IMR-90 (cell line): ENCODE measurements around the gene MMP23B. TPM values are rescaled to one million over a fixed set of nuclear protein-coding genes. Genes with fewer than 3 reads are reported as not detected.

ENCODE experiments used
- ATAC-seq: fragments of 200-7000 bp; cut with Tn5 transposase; 2 replicates; pipeline ENCODE4 v1.9.1; 2020; ENCODE audit warnings: low read depth, mild to moderate bottlenecking, moderate library complexity
- BruUV-seq: library from RNA; stranded (reverse); fragments of 400-500 nt; replicated peaks from 2 replicates; lab custom pipeline; 2021; lab: Mats Ljungman, UMichigan
- CTCF ChIA-PET: fragments of 300-600 bp; formaldehyde crosslinking; extraction: SDS; loops from one replicate; lab custom pipeline; 2021; ENCODE audit warnings: antibody characterized with exemption; lab: Yijun Ruan, JAX
- POLR2A ChIA-PET: fragments of 300-600 bp; sonication (Branson Sonifier 250); formaldehyde crosslinking; loops from one replicate; lab custom pipeline; 2022; ENCODE audit warnings: antibody characterized with exemption; ENCODE audit not compliant: unreplicated experiment; lab: Charles Lee
- DNase-seq: peaks from one replicate; pipeline ENCODE4 v3.0.0; 2013
- H2AFZ ChIP-seq: replicated peaks from 2 replicates; pipeline ENCODE3; 2013; ENCODE audit warnings: low read length, mild to moderate bottlenecking; ENCODE audit not compliant: poor library complexity
- H2AK5ac ChIP-seq: 2 replicates; pipeline ENCODE4 v1.6.1; 2013; ENCODE audit warnings: low read depth, low read length, inconsistent platforms
- H2AK9ac ChIP-seq: replicated peaks from 2 replicates; pipeline ENCODE3; 2013; ENCODE audit warnings: mild to moderate bottlenecking, low read depth, low read length, moderate library complexity; ENCODE audit not compliant: poor library complexity
- H2BK120ac ChIP-seq: 2 replicates; pipeline ENCODE4 v1.6.1; 2013; ENCODE audit warnings: low read depth, low read length, inconsistent platforms
- H2BK15ac ChIP-seq: 3 replicates; pipeline ENCODE4 v1.6.1; 2013; ENCODE audit warnings: low read depth, low read length, inconsistent platforms
- H2BK20ac ChIP-seq: 2 replicates; pipeline ENCODE4 v1.6.1; 2013; ENCODE audit warnings: low read depth, mild to moderate bottlenecking, inconsistent platforms, low read length, moderate library complexity
- H2BK5ac ChIP-seq: 2 replicates; pipeline ENCODE4 v1.6.1; 2013; ENCODE audit warnings: mild to moderate bottlenecking, low read depth, low read length, inconsistent platforms; ENCODE audit not compliant: poor library complexity, severe bottlenecking
- H3K14ac ChIP-seq: replicated peaks from 2 replicates; pipeline ENCODE4 v1.6.1; 2013; ENCODE audit warnings: low read depth, low read length, inconsistent platforms
- H3K18ac ChIP-seq: 2 replicates; pipeline ENCODE4 v1.6.1; 2013; ENCODE audit warnings: low read depth, low read length, control low read depth
- H3K23ac ChIP-seq: 2 replicates; pipeline ENCODE4 v1.6.1; 2013; ENCODE audit warnings: low read depth, low read length, inconsistent platforms
- H3K27ac ChIP-seq: 2 replicates; pipeline ENCODE4 v1.5.1; 2013; ENCODE audit warnings: mild to moderate bottlenecking, control low read depth, low read length; ENCODE audit not compliant: insufficient read depth
- H3K27me3 ChIP-seq: 2 replicates; pipeline ENCODE4 v1.6.1; 2013; ENCODE audit warnings: low read length; ENCODE audit not compliant: control insufficient read depth, insufficient read depth
- H3K36me3 ChIP-seq: 2 replicates; pipeline ENCODE4 v1.6.1; 2013; ENCODE audit warnings: low read length, mixed read lengths; ENCODE audit not compliant: control insufficient read depth, insufficient read depth
- H3K4ac ChIP-seq: 2 replicates; pipeline ENCODE4 v1.6.1; 2013; ENCODE audit warnings: low read depth, low read length, inconsistent platforms
- H3K4me1 ChIP-seq: 2 replicates; pipeline ENCODE4 v1.6.1; 2013; ENCODE audit warnings: low read length, mixed read lengths; ENCODE audit not compliant: control insufficient read depth, insufficient read depth
- H3K4me2 ChIP-seq: 2 replicates; pipeline ENCODE4 v1.6.1; 2013; ENCODE audit warnings: low read depth, mild to moderate bottlenecking, control low read depth, low read length, moderate library complexity
- H3K4me3 ChIP-seq: 2 replicates; pipeline ENCODE4 v1.5.1; 2013; ENCODE audit warnings: low read depth, mild to moderate bottlenecking, control low read depth, low read length, moderate library complexity; ENCODE audit not compliant: insufficient read depth
- H3K56ac ChIP-seq: 2 replicates; pipeline ENCODE4 v1.6.1; 2013; ENCODE audit warnings: low read length, inconsistent platforms; ENCODE audit not compliant: insufficient read depth; ENCODE audit errors: extremely low read depth
- H3K79me1 ChIP-seq, 2 experiments: 2 replicates each; pipeline ENCODE4 v1.6.1; 2013; ENCODE audit warnings: low read length in 2 of 2, inconsistent platforms in 1 of 2, low read depth in 1 of 2
- H3K9ac ChIP-seq: 2 replicates; pipeline ENCODE4 v1.6.1; 2013; ENCODE audit warnings: low read depth, low read length, control low read depth
- H3K9me1 ChIP-seq: 2 replicates; pipeline ENCODE4 v1.6.1; 2013; ENCODE audit warnings: low read length, inconsistent platforms; ENCODE audit not compliant: insufficient read depth
- H3K9me3 ChIP-seq: 2 replicates; pipeline ENCODE4 v1.6.1; 2013; ENCODE audit warnings: low read length; ENCODE audit not compliant: control insufficient read depth, insufficient read depth
- H4K20me1 ChIP-seq: 2 replicates; pipeline ENCODE4 v1.6.1; 2013; ENCODE audit warnings: low read length, inconsistent platforms; ENCODE audit not compliant: insufficient read depth
- H4K5ac ChIP-seq: 2 replicates; pipeline ENCODE4 v1.6.1; 2013; ENCODE audit warnings: mild to moderate bottlenecking, low read depth, low read length, control low read depth
- H4K8ac ChIP-seq, 2 experiments: 2 replicates each; pipeline ENCODE4 v1.6.1; 2013; ENCODE audit warnings: low read depth in 2 of 2, low read length in 2 of 2, control low read depth in 1 of 2, inconsistent platforms in 1 of 2
- H4K91ac ChIP-seq: 2 replicates; pipeline ENCODE4 v1.6.1; 2013; ENCODE audit warnings: low read depth, low read length, inconsistent platforms; ENCODE audit not compliant: insufficient read depth
- BHLHE40 ChIP-seq: fragments of 150-350 bp; IDR thresholded peaks from 2 replicates; pipeline ENCODE4 v1.6.1; 2016; ENCODE audit warnings: mild to moderate bottlenecking, low read depth, low read length
- CEBPB ChIP-seq: IDR thresholded peaks from 2 replicates; pipeline ENCODE4 v1.6.1; 2012; ENCODE audit warnings: low read depth, low read length, improper control_type of control experiment
- CHD1 ChIP-seq: IDR thresholded peaks from 2 replicates; pipeline ENCODE4 v1.6.1; 2012; ENCODE audit warnings: low read depth, low read length, improper control_type of control experiment
- FOS ChIP-seq: fragments of 150-350 bp; IDR thresholded peaks from 2 replicates; pipeline ENCODE4 v1.6.1; 2016; ENCODE audit warnings: low read depth, low read length
- MAFK ChIP-seq: IDR thresholded peaks from 2 replicates; pipeline ENCODE4 v1.6.1; 2012; ENCODE audit warnings: low read depth, low read length, improper control_type of control experiment
- MAZ ChIP-seq: IDR thresholded peaks from 2 replicates; pipeline ENCODE4 v1.6.1; 2012; ENCODE audit warnings: low read depth, mild to moderate bottlenecking, low read length, improper control_type of control experiment, moderate library complexity, borderline replicate concordance
- MXI1 ChIP-seq: IDR thresholded peaks from 2 replicates; pipeline ENCODE4 v1.6.1; 2012; ENCODE audit warnings: low read depth, mild to moderate bottlenecking, low read length, moderate library complexity, borderline replicate concordance
- NFE2L2 ChIP-seq: fragments of 150-350 bp; IDR thresholded peaks from 2 replicates; pipeline ENCODE4 v1.6.1; 2016; ENCODE audit warnings: low read depth, mild to moderate bottlenecking, low read length
- POLR2A ChIP-seq: IDR thresholded peaks from 2 replicates; pipeline ENCODE4 v1.6.1; 2012; ENCODE audit warnings: mild to moderate bottlenecking, low read depth, low read length
- RAD21 ChIP-seq: IDR thresholded peaks from 2 replicates; pipeline ENCODE4 v1.6.1; 2012; ENCODE audit warnings: low read length, improper control_type of control experiment
- RCOR1 ChIP-seq: IDR thresholded peaks from 2 replicates; pipeline ENCODE4 v1.6.1; 2012; ENCODE audit warnings: mild to moderate bottlenecking, low read length, improper control_type of control experiment; ENCODE audit not compliant: insufficient replicate concordance
- RFX5 ChIP-seq: IDR thresholded peaks from 2 replicates; pipeline ENCODE4 v1.8.0; 2012; ENCODE audit warnings: low read depth, mild to moderate bottlenecking, low read length, moderate library complexity
- SMC3 ChIP-seq: fragments of 150-350 bp; IDR thresholded peaks from 2 replicates; pipeline ENCODE4 v1.6.1; 2016; ENCODE audit warnings: low read depth, mild to moderate bottlenecking, antibody characterized with exemption, low read length, moderate library complexity
- WGBS, 2 experiments: methylation state at CpG; one replicate each; pipeline versions ENCODE4 v1.1.5 to v1.1.7; 2013; ENCODE audit warnings: missing lambda C conversion rate in 2 of 2; ENCODE audit not compliant: insufficient read length in 1 of 2; ENCODE audit errors: extremely low coverage in 2 of 2; 5-methylcytosine and 5-hydroxymethylcytosine counted together
- dilution Hi-C: fragments of 300-500 bp; cut with HindIII; formaldehyde crosslinking; loops from one replicate; pipeline ENCODE4 v1.14.3; 2018; ENCODE audit warnings: low sequenced_read_pairs; ENCODE audit not compliant: unreplicated experiment
- in situ Hi-C: fragments of 300-500 bp; cut with MboI; formaldehyde crosslinking; loops from 3 replicates; pipeline ENCODE4 v1.14.3; 2019; ENCODE audit warnings: low sequenced_read_pairs, inconsistent platforms, mixed read lengths
- intact Hi-C: fragments of 100-400 bp; cut with micrococcal nuclease; formaldehyde crosslinking; loops from 2 replicates; pipeline ENCODE4 v1.10.0; 2022
- polyA plus RNA-seq, 3 experiments: library from polyadenylated mRNA; depleted of rRNA; stranded (reverse); fragments of >200 nt; gene quantifications; 2 replicates each; pipeline ENCODE4 v1.2.3, GENCODE V29; 2012; ENCODE audit warnings: low replicate concordance in 1 of 3
- total RNA-seq: library from RNA; depleted of rRNA; stranded (reverse); fragments of >200 nt; gene quantifications from 2 replicates; pipeline ENCODE4 v1.2.3, GENCODE V29; 2012
- TF ChIP-seq, protein P1 (sequence below): conservative IDR thresholded peaks from 2 replicates; pipeline ENCODE4 v1.5.1; 2012; ENCODE audit warnings: mild to moderate bottlenecking, low read depth, low read length, improper control_type of control experiment
- TF ChIP-seq, protein P2 (sequence below): fragments of 150-350 bp; IDR thresholded peaks from 2 replicates; pipeline ENCODE4 v1.6.1; 2017; ENCODE audit warnings: mild to moderate bottlenecking, antibody characterized with exemption, low read length, low read depth
- TF ChIP-seq, protein P3 (sequence below): fragments of 150-350 bp; IDR thresholded peaks from 2 replicates; pipeline ENCODE4 v1.6.1; 2016; ENCODE audit warnings: low read depth, mild to moderate bottlenecking, low read length, moderate library complexity, borderline replicate concordance

Gene MMP23B
- total and polyA plus RNA-seq, 2 of the 4 experiments (the other 2 are of a cell fraction): 1.1 to 5.4 TPM

DNA sequence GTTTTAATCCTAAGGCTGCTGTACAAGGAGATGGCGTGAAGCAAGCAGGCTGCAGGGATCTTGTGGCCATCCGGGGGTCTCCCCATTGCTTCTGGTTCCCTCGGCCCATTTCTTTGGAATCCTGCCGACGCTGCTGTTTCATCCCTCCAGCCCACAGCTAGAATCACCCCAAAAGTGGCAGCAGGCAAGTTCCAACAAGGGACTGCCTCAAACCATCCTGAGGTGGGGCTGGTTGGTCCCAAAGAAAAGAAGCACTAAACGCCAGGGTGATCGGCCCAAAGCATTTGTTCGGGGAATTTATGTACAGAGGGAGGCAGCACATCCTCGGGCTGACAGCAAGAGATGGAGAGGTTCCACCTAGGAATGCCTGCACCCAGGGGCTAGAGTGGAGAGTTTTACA lies 21.2 kb upstream of the MMP23B start:
- no peak overlapping the region for H3K9ac ChIP-seq
- no TSS peak for BruUV-seq

More for the DNA sequence above, 21.2 kb upstream of the MMP23B start:
- ATAC-seq (no peak), DNase-seq (no peak)
- Histone ChIP-seq H3K27me3 (no peaks in the 10 kb centered on the region), H4K5ac (no peak overlapping the region), H3K9me1 (peaks cover 9% of the 10 kb centered on the region; the same call in 1 of the 2 replicates), H3K79me1 (peaks cover 10 to 20% of the 10 kb centered on the region in 2 experiments; a peak in 3 of 4 replicates), H4K91ac (no peak overlapping the region), H4K20me1 (peaks cover 20% of the 10 kb centered on the region), H3K18ac (no peak overlapping the region), H2BK5ac (no peak overlapping the region), H3K36me3 (no peaks in the 10 kb centered on the region), H3K9me3 (no peaks in the 10 kb centered on the region), H2AFZ (no peak overlapping the region), H3K14ac (no peak overlapping the region), H2AK9ac (no peak overlapping the region), H2AK5ac (no peak overlapping the region), H2BK20ac (no peak overlapping the region), H4K8ac (no peak overlapping the region), H3K4me3 (no peak overlapping the region), H3K4me2 (no peak overlapping the region), H3K23ac (no peak overlapping the region), H3K4ac (no peak overlapping the region), H3K56ac (no peak overlapping the region), H2BK15ac (no peak overlapping the region), H3K27ac (no peak overlapping the region), H3K4me1 (no peaks in the 10 kb centered on the region), H2BK120ac (no peak overlapping the region)
- in situ Hi-C loops (no loop called here), dilution Hi-C loops (no loop called here), intact Hi-C loops (no loop called here)
- WGBS, 2 experiments: 80% methylated on average over 1 of the region's 9 CpGs; no CpG with 5 or more reads in 1 of the 2 experiments
- POLR2A ChIA-PET: no interaction called here
- CTCF ChIA-PET: no interaction called here
- TF ChIP-seq RFX5 (no peak), POLR2A (no peak), MAZ (no peak), RCOR1 (no peak), NFE2L2 (no peak), SMC3 (no peak), CHD1 (no peak), MXI1 (no peak), MAFK (no peak), RAD21 (no peak), CEBPB (no peak), BHLHE40 (no peak), FOS (no peak)
- TF ChIP-seq, protein P1, sequence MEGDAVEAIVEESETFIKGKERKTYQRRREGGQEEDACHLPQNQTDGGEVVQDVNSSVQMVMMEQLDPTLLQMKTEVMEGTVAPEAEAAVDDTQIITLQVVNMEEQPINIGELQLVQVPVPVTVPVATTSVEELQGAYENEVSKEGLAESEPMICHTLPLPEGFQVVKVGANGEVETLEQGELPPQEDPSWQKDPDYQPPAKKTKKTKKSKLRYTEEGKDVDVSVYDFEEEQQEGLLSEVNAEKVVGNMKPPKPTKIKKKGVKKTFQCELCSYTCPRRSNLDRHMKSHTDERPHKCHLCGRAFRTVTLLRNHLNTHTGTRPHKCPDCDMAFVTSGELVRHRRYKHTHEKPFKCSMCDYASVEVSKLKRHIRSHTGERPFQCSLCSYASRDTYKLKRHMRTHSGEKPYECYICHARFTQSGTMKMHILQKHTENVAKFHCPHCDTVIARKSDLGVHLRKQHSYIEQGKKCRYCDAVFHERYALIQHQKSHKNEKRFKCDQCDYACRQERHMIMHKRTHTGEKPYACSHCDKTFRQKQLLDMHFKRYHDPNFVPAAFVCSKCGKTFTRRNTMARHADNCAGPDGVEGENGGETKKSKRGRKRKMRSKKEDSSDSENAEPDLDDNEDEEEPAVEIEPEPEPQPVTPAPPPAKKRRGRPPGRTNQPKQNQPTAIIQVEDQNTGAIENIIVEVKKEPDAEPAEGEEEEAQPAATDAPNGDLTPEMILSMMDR: no peak
- TF ChIP-seq, protein P2, sequence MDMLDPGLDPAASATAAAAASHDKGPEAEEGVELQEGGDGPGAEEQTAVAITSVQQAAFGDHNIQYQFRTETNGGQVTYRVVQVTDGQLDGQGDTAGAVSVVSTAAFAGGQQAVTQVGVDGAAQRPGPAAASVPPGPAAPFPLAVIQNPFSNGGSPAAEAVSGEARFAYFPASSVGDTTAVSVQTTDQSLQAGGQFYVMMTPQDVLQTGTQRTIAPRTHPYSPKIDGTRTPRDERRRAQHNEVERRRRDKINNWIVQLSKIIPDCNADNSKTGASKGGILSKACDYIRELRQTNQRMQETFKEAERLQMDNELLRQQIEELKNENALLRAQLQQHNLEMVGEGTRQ: no peak
- TF ChIP-seq, protein P3, sequence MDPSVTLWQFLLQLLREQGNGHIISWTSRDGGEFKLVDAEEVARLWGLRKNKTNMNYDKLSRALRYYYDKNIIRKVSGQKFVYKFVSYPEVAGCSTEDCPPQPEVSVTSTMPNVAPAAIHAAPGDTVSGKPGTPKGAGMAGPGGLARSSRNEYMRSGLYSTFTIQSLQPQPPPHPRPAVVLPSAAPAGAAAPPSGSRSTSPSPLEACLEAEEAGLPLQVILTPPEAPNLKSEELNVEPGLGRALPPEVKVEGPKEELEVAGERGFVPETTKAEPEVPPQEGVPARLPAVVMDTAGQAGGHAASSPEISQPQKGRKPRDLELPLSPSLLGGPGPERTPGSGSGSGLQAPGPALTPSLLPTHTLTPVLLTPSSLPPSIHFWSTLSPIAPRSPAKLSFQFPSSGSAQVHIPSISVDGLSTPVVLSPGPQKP: no peak
